ENCODE measurements around the gene PIR. TPM values are rescaled to one million over a fixed set of nuclear protein-coding genes. Genes with fewer than 3 reads are reported as not detected.
A peak's percentile ranks its signal among the peaks of the same experiment; 100 is the strongest.

PIR gene
- total RNA-seq, 1 donor from 2014 or later, result 53.4 TPM

DNA sequence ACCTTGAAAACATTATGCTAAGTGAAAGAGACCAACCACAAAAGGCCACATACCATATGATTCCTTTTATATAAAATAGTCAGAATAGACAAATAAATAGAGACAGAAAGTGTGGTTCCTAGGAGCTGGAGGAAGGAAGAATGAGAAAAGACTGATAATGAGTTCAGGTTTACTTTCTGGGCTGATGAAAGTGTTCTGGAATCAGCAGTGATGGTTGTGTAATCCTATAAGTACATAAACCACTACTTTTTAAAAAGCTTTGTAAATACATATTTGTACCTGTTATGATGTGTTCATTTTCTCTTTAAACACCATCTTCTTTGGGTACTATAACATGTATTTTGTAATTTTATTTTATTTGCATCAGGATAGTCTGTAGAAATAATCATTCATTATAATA lies 20.6 kb downstream of the PIR start:
- no peak overlapping the region for H3K4me3 Mint-ChIP-seq
- H3K27ac Mint-ChIP-seq (ENCODE audit: unreplicated experiment), result no peak overlapping the region
- no peak for DNase-seq (ENCODE audit: low read depth, low spot score)
- H3K4me1 Mint-ChIP-seq, result peaks cover 17% of the 10 kb centered on the region
- TF ChIP-seq, protein P1, sequence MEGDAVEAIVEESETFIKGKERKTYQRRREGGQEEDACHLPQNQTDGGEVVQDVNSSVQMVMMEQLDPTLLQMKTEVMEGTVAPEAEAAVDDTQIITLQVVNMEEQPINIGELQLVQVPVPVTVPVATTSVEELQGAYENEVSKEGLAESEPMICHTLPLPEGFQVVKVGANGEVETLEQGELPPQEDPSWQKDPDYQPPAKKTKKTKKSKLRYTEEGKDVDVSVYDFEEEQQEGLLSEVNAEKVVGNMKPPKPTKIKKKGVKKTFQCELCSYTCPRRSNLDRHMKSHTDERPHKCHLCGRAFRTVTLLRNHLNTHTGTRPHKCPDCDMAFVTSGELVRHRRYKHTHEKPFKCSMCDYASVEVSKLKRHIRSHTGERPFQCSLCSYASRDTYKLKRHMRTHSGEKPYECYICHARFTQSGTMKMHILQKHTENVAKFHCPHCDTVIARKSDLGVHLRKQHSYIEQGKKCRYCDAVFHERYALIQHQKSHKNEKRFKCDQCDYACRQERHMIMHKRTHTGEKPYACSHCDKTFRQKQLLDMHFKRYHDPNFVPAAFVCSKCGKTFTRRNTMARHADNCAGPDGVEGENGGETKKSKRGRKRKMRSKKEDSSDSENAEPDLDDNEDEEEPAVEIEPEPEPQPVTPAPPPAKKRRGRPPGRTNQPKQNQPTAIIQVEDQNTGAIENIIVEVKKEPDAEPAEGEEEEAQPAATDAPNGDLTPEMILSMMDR (conservative IDR thresholded peaks at IDR 0.05), result no peak
- H3K9me3 Mint-ChIP-seq, result no peaks in the 10 kb centered on the region
- H3K36me3 Mint-ChIP-seq (ENCODE audit: low read depth), result peaks cover 2% of the 10 kb centered on the region
- H3K27me3 Mint-ChIP-seq (ENCODE audit: low read depth), result no peaks in the 10 kb centered on the region

DNA sequence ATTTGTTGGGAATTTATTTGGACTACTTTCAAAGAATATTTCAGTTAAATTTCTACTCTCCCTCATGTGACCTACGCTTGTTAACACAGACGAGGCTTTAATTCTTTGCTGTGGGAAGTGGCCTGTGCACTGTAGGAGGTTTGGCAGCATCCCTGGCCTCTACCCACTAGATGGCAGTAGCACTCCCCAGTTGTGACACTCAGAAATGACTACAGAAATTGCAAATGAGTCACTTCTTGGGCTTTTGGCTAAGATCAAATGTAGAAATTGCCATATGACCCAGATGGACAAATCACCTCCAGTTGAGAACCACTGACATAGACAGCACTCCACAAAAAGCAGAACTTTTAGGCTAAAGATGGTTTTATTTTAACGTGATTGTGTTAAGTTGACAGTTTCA lies 22.1 kb downstream of the PIR start:
- H3K9me3 Mint-ChIP-seq, result no peaks in the 10 kb centered on the region
- TF ChIP-seq, protein P1 (conservative IDR thresholded peaks at IDR 0.05), result peak; percentile 90
- H3K27ac Mint-ChIP-seq (ENCODE audit: unreplicated experiment), result no peak overlapping the region
- H3K27me3 Mint-ChIP-seq (ENCODE audit: low read depth), result no peaks in the 10 kb centered on the region
- DNase-seq (ENCODE audit: low read depth, low spot score), result peak; percentile 67
- peaks cover 7% of the 10 kb centered on the region for H3K36me3 Mint-ChIP-seq (ENCODE audit: low read depth)
- H3K4me1 Mint-ChIP-seq, result peaks cover 17% of the 10 kb centered on the region
- H3K4me3 Mint-ChIP-seq, result no peak overlapping the region

DNA sequence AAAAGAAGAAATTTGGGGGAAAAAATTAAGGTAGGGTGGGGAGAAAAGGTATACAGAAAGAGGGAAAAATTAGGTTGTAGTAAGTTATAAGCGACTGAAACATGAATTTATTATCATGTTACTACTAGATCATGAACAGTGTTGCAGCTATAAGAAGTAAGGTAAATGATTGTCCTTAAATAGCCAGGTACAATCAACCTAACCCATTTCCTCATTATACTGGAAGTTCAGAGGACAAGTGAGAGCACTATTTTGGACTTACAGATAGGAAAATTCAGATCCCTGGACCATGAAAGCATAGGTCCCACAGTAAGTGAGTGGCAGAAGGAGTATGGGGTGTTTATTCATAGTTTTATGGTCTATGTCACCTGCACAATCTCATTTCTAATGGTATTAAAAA lies 23.5 kb downstream of the PIR start:
- TF ChIP-seq, protein P1 (conservative IDR thresholded peaks at IDR 0.05), result no peak

DNA sequence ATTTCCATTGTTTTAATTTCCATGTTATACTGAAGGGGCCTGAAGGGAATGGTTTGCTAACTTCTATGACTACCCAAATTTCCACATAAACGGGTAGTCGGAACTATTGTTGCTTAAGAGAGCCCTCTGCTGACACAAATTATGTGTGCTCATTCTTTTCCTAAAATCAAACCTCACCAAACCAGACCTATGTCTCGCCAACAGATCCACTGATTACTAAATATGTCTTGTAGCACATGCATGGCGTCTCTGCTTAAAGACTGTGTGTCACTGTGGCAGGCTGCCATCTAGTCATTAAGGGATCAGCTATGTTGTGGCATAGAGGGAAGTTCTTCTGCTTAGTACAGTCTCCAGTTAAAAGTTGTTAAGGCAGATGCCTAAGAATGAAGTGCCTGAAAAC lies 25.1 kb downstream of the PIR start:
- no peaks in the 10 kb centered on the region for H3K9me3 Mint-ChIP-seq
- H3K4me1 Mint-ChIP-seq, result peaks cover 10% of the 10 kb centered on the region
- no peak for DNase-seq (ENCODE audit: low read depth, low spot score)
- H3K27ac Mint-ChIP-seq (ENCODE audit: unreplicated experiment), result peak overlapping the region; percentile 1
- TF ChIP-seq, protein P1 (conservative IDR thresholded peaks at IDR 0.05), result peak; percentile 61
- H3K27me3 Mint-ChIP-seq (ENCODE audit: low read depth), result no peaks in the 10 kb centered on the region
- H3K4me3 Mint-ChIP-seq, result no peak overlapping the region
- peaks cover 7% of the 10 kb centered on the region for H3K36me3 Mint-ChIP-seq (ENCODE audit: low read depth)

More for the DNA sequence above, 23.5 kb downstream of the PIR start:
- Mint-ChIP-seq H3K36me3 (ENCODE audit: low read depth) (peaks cover 7% of the 10 kb centered on the region), H3K4me3 (no peak overlapping the region), H3K27ac (ENCODE audit: unreplicated experiment) (no peak overlapping the region), H3K9me3 (no peaks in the 10 kb centered on the region), H3K27me3 (ENCODE audit: low read depth) (no peaks in the 10 kb centered on the region), H3K4me1 (peaks cover 10% of the 10 kb centered on the region)
- no peak for DNase-seq (ENCODE audit: low read depth, low spot score)

DNA sequence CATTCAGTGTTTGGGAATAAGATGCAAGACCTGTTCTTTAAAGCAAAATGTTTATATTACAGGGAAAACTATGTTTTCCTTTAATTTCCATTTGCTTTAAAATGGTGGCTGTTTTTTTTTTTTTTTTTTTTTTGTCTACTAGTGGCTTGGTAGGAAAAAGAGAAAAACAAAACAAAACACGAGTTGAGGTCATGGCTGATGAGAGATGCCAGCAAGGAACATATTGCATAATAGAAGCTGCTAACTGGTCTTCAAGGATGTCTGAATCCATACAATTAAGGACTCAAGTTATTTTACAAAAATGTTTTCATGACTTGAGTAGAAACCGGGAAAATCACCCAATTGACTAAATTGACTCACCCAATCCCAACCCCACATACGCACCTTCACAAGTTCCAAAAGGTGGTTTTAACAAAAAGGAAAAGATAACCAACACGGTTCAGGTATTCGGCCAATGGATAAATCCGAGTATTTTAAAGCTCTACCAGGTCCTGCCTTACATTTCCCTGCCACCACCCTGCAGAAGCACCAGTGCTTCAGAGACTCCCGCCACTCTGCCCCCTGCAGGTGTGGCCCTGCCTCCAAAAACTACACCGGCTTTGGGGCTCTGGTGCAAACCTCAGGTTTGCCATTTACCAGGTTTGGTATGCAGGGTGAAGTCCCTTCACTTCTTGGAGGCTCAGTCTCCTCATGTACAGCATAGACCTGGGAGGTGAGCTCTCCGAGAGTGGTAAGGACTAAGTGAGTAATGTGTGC lies 27.1 kb downstream of the PIR start:
- TF ChIP-seq, protein P1 (conservative IDR thresholded peaks at IDR 0.05), result peak; percentile 30
- no peaks in the 10 kb centered on the region for H3K27me3 Mint-ChIP-seq (ENCODE audit: low read depth)
- no peaks in the 10 kb centered on the region for H3K9me3 Mint-ChIP-seq
- DNase-seq (ENCODE audit: low read depth, low spot score), result no peak
- H3K27ac Mint-ChIP-seq (ENCODE audit: unreplicated experiment), result no peak overlapping the region
- no peak overlapping the region for H3K4me3 Mint-ChIP-seq
- H3K4me1 Mint-ChIP-seq, result peaks cover 9% of the 10 kb centered on the region
- peaks cover 7% of the 10 kb centered on the region for H3K36me3 Mint-ChIP-seq (ENCODE audit: low read depth)

Measured in neural crest cell (in vitro differentiated cells).